ENCODE data around the gene GLB1L.

GRCh38 chr2:219205981-219206327 is 39.3 kb downstream of the GLB1L start:
- no peak for TF ChIP-seq ATF3 (IDR thresholded peaks at IDR 0.05; ENCODE audit: insufficient read depth, low read depth, low read length)
- TF ChIP-seq EP300 (IDR thresholded peaks at IDR 0.05; ENCODE audit: borderline replicate concordance in 1 of 2, low read depth in 2 of 2, low read length in 2 of 2), result no peak
- no peak for TF ChIP-seq POLR2A (IDR thresholded peaks at IDR 0.05; ENCODE audit: control extremely low read depth in 1 of 2, low read depth in 2 of 2, low read length in 2 of 2)
- no peak for TF ChIP-seq SRF (IDR thresholded peaks at IDR 0.05; ENCODE audit: low read depth, low read length)
- no peak for TF ChIP-seq GABPA (IDR thresholded peaks at IDR 0.05; ENCODE audit: borderline replicate concordance, insufficient read depth, low read length)
- TF ChIP-seq CTCF (IDR thresholded peaks at IDR 0.05; ENCODE audit: control extremely low read depth in 1 of 3, insufficient read depth in 1 of 3, low read depth in 1 of 3, low read length in 3 of 3), result no peak
- TF ChIP-seq SIRT6 (IDR thresholded peaks at IDR 0.05; ENCODE audit: low read length), result no peak
- TF ChIP-seq HDAC6 (IDR thresholded peaks at IDR 0.05; ENCODE audit: low read depth, low read length), result no peak
- TF ChIP-seq MAX (IDR thresholded peaks at IDR 0.05), result no peak
- no peak for TF ChIP-seq TCF12 (IDR thresholded peaks at IDR 0.05; ENCODE audit: low read depth, low read length)
- no peak for TF ChIP-seq CHD2 (IDR thresholded peaks at IDR 0.05; ENCODE audit: low read length)
- no peak for TF ChIP-seq RAD21 (IDR thresholded peaks at IDR 0.05 in 1 of 2, conservative IDR thresholded peaks at IDR 0.05 in 1 of 2; ENCODE audit: low read depth in 2 of 2, low read length in 2 of 2)
- no peak for TF ChIP-seq BCL11A (IDR thresholded peaks at IDR 0.05; ENCODE audit: low read depth in 2 of 2, low read length in 2 of 2)
